Left ventricle myocardium inferior (tissue), 1 donor: ENCODE measurements around the gene MAMDC2. TPM values are rescaled to one million over a fixed set of nuclear protein-coding genes. Genes with fewer than 3 reads are reported as not detected.

Experiments used
- DNase-seq: peaks from one replicate; pipeline ENCODE4 v3.0.0-alpha.2; 2020
- H3K27ac ChIP-seq: fragments of 200-600 bp; replicated peaks from 2 replicates; pipeline ENCODE4 v1.8.0; 2021
- H3K27me3 ChIP-seq: fragments of 200-600 bp; 2 replicates; pipeline ENCODE4 v1.8.0; 2021; ENCODE audit warnings: low read depth
- H3K36me3 ChIP-seq: fragments of 200-600 bp; 2 replicates; pipeline ENCODE4 v1.8.0; 2021
- H3K4me1 ChIP-seq: fragments of 200-600 bp; 2 replicates; pipeline ENCODE4 v1.8.0; 2021
- H3K4me3 ChIP-seq: fragments of 200-600 bp; 2 replicates; pipeline ENCODE4 v1.8.0; 2021; ENCODE audit warnings: mild to moderate bottlenecking, moderate library complexity
- H3K9me3 ChIP-seq: fragments of 200-600 bp; replicated peaks from 2 replicates; pipeline ENCODE4 v1.8.0; 2021
- intact Hi-C: fragments of 100-400 bp; cut with micrococcal nuclease; formaldehyde crosslinking; loops from one replicate; pipeline ENCODE4 v1.11.0; 2022
- total RNA-seq: library from RNA; stranded (reverse); fragmentation: NEBNext Ultra II Directional; extraction: Animal tissue kit (Norgen Biotek cat#: 25700); gene quantifications from one replicate; pipeline ENCODE4 v1.2.1, GENCODE V29; 2021
- TF ChIP-seq, protein P1 (sequence below): fragments of 200-600 bp; IDR thresholded peaks from 2 replicates; pipeline ENCODE4 v1.8.0; 2021; ENCODE audit warnings: antibody characterized with exemption, mild to moderate bottlenecking, borderline replicate concordance
- donor health status: DM: no; HTN: yes; CAD: no; lungs with severe emphysema.

The MAMDC2 gene
- total RNA-seq, 1 donor from 2014 or later = 9.0 TPM

DNA sequence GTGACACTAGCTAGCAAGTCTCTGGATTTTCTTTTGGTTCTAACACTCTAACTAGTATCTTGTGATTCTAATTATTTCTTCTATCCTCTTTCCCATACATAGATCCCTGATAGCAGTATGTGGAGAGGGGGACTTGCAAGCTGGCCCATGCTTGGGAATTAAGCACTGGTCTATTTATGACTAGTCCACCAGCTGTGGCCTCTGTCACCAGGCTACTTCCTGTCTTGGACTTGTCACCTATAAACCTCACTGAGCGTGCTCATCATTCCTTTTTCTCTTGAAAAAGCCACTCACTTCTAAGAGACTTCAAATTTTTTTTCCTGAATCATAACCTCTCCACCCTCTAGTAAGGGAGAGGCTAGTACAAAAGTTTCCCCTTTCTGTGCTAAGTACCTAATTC is 32.3 kb upstream of the MAMDC2 start:
- Histone ChIP-seq H3K27ac (peak overlapping the region; percentile 52), H3K36me3 (no peaks in the 10 kb centered on the region), H3K9me3 (no peaks in the 10 kb centered on the region), H3K27me3 (no peaks in the 10 kb centered on the region), H3K4me3 (no peak overlapping the region), H3K4me1 (no peaks in the 10 kb centered on the region)
- DNase-seq = no peak
- TF ChIP-seq, protein P1, sequence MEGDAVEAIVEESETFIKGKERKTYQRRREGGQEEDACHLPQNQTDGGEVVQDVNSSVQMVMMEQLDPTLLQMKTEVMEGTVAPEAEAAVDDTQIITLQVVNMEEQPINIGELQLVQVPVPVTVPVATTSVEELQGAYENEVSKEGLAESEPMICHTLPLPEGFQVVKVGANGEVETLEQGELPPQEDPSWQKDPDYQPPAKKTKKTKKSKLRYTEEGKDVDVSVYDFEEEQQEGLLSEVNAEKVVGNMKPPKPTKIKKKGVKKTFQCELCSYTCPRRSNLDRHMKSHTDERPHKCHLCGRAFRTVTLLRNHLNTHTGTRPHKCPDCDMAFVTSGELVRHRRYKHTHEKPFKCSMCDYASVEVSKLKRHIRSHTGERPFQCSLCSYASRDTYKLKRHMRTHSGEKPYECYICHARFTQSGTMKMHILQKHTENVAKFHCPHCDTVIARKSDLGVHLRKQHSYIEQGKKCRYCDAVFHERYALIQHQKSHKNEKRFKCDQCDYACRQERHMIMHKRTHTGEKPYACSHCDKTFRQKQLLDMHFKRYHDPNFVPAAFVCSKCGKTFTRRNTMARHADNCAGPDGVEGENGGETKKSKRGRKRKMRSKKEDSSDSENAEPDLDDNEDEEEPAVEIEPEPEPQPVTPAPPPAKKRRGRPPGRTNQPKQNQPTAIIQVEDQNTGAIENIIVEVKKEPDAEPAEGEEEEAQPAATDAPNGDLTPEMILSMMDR = no peak
- intact Hi-C loops = no loop called here

DNA sequence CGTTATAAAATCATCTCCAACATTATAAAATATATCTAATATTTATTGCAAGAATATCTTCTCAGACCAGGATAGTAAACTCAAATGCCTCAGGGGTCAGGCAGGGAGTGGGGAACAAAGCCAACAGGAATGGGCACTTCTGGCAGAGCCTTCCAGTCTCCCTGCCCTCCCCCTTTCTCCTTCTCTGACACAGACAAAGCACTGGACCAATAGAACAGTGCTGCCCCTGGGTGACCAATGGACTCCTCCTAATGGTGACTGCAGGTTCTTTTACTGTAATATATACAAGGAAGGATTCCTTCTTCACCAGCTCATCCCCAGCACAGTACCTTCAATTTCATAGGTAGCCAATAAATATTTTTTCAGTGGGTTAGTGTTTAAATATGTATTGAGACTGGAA is 31.1 kb upstream of the MAMDC2 start:
- DNase-seq = no peak
- intact Hi-C loops = no loop called here
- Histone ChIP-seq H3K9me3 (no peaks in the 10 kb centered on the region), H3K27me3 (no peaks in the 10 kb centered on the region), H3K27ac (peak overlapping the region; percentile 52), H3K4me1 (no peaks in the 10 kb centered on the region), H3K36me3 (no peaks in the 10 kb centered on the region), H3K4me3 (no peak overlapping the region)
- TF ChIP-seq, protein P1 = no peak

DNA sequence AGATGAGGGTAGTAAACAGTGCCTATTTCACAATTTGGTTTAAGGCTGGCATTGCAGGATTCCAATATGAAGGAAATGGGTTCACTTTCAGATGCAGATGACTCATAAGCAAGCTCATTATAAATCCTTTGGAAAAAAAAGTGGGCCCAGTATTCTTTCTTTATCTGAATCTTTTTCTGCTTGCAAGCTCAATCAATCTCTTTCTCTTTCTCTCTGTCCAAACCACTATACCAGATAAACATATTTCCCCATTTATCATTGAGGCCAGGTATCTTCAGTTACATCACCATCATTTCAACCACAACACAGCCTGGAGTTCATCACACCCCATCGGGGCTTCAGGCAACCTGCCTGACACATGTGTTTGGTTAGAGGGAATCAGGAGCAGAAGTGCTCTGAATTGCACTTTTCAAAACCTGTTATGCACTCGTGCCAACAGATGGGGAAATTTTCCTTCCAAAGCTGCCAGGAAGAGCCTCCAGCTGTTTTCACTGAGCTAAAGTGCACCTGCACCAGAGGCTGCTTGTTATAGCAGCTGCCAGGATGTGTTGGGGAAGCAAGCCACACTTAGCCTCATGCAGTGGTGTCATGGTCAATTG is 30.0 kb upstream of the MAMDC2 start:
- no peak overlapping the region for H3K27ac ChIP-seq
- no peaks in the 10 kb centered on the region for H3K4me1 ChIP-seq
- DNase-seq = no peak
- H3K36me3 ChIP-seq = no peaks in the 10 kb centered on the region
- TF ChIP-seq, protein P1 = no peak
- intact Hi-C loops = no loop called here
- no peaks in the 10 kb centered on the region for H3K27me3 ChIP-seq
- no peak overlapping the region for H3K4me3 ChIP-seq
- no peaks in the 10 kb centered on the region for H3K9me3 ChIP-seq

DNA sequence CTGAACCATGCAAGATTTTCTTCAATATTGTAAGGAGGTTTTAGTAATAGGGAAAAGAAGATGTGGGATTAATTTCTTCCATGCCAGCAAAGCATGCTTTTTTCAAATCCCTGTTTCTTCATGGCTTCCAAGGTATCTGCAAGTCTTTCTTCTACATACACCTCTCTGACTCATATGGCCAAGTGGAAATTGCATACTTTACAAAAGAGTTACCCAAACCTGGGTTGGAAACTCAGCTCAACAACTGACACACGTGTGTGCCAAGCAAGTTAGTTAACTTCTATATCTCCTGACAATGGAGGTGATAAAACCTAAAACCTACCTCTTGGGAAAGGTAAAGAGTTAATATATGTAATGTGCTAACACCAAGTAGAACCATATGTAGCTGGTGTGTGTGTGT is 28.5 kb upstream of the MAMDC2 start:
- no peak for DNase-seq
- Histone ChIP-seq H3K4me1 (no peaks in the 10 kb centered on the region), H3K36me3 (no peaks in the 10 kb centered on the region), H3K27ac (no peak overlapping the region), H3K4me3 (no peak overlapping the region), H3K27me3 (no peaks in the 10 kb centered on the region), H3K9me3 (no peaks in the 10 kb centered on the region)
- TF ChIP-seq, protein P1 = no peak
- intact Hi-C loops = no loop called here

DNA sequence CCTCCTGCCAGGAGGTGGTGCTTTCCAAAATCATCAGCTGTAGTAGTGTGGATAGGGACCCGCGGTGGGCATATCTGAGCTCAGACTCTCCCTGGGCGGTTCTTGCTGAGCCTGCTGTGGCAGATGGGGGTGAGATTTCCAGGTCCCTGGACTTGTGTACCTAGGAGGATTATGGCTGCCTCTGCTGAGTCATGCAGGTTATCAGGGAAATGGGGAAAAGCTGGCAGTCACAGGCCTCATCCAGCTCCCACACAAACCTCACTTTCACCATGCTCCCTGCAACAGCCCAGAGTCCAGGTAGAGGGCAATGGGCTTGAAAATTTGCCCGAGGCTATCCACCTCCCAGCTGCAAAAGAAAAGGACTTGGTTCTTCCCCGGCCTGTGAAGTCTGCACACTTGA is 23.4 kb upstream of the MAMDC2 start:
- Histone ChIP-seq H3K9me3 (no peaks in the 10 kb centered on the region), H3K4me3 (no peak overlapping the region), H3K27ac (no peak overlapping the region), H3K4me1 (no peaks in the 10 kb centered on the region), H3K27me3 (no peaks in the 10 kb centered on the region), H3K36me3 (no peaks in the 10 kb centered on the region)
- TF ChIP-seq, protein P1 = no peak
- DNase-seq = no peak
- intact Hi-C loops = no loop called here
